ENCODE results near the gene FUBP1.

The FUBP1 gene

GRCh38 chr1:77958391-77958790, 20.5 kb downstream of the FUBP1 start:
- Histone ChIP-seq H3K4me1 (ENCODE audit: insufficient read depth, poor library complexity, severe bottlenecking) (no peaks in the 10 kb centered on the region), H3K4me3 (ENCODE audit: severe bottlenecking) (no peak overlapping the region), H3K27ac (ENCODE audit: poor library complexity, severe bottlenecking) (no peak overlapping the region), H3K9me3 (ENCODE audit: severe bottlenecking) (no peaks in the 10 kb centered on the region), H3K36me3 (ENCODE audit: low read depth) (peaks cover 100% of the 10 kb centered on the region), H3K27me3 (ENCODE audit: insufficient read depth, poor library complexity, severe bottlenecking) (no peaks in the 10 kb centered on the region)
- TF ChIP-seq CTCF (IDR thresholded peaks at IDR 0.05; ENCODE audit: poor library complexity, severe bottlenecking): no peak
- DNase-seq (ENCODE audit: low spot score): no peak
- no peak for ATAC-seq (ENCODE audit: low read depth)

- no peaks in the 10 kb centered on the region for H3K4me1 ChIP-seq (ENCODE audit: insufficient read depth, poor library complexity, severe bottlenecking)
- DNase-seq (ENCODE audit: low spot score) (no peak), ATAC-seq (ENCODE audit: low read depth) (no peak)
- TF ChIP-seq CTCF (IDR thresholded peaks at IDR 0.05; ENCODE audit: poor library complexity, severe bottlenecking): no peak
- H3K4me3 ChIP-seq (ENCODE audit: severe bottlenecking): no peak overlapping the region
- peaks cover 100% of the 10 kb centered on the region for H3K36me3 ChIP-seq (ENCODE audit: low read depth)
- no peaks in the 10 kb centered on the region for H3K27me3 ChIP-seq (ENCODE audit: insufficient read depth, poor library complexity, severe bottlenecking)
- no peaks in the 10 kb centered on the region for H3K9me3 ChIP-seq (ENCODE audit: severe bottlenecking)
- H3K27ac ChIP-seq (ENCODE audit: poor library complexity, severe bottlenecking): no peak overlapping the region
These were observed 22.4 kb downstream of the FUBP1 start for GRCh38 chr1:77956464-77956863.

GRCh38 chr1:77955709-77956108, 23.2 kb downstream of the FUBP1 start:
- ATAC-seq (ENCODE audit: low read depth) (no peak), DNase-seq (ENCODE audit: low spot score) (no peak)
- no peak overlapping the region for H3K4me3 ChIP-seq (ENCODE audit: severe bottlenecking)
- no peaks in the 10 kb centered on the region for H3K9me3 ChIP-seq (ENCODE audit: severe bottlenecking)
- no peaks in the 10 kb centered on the region for H3K27me3 ChIP-seq (ENCODE audit: insufficient read depth, poor library complexity, severe bottlenecking)
- TF ChIP-seq CTCF (IDR thresholded peaks at IDR 0.05; ENCODE audit: poor library complexity, severe bottlenecking): no peak
- no peak overlapping the region for H3K27ac ChIP-seq (ENCODE audit: poor library complexity, severe bottlenecking)
- no peaks in the 10 kb centered on the region for H3K4me1 ChIP-seq (ENCODE audit: insufficient read depth, poor library complexity, severe bottlenecking)
- H3K36me3 ChIP-seq (ENCODE audit: low read depth): peaks cover 100% of the 10 kb centered on the region

- no peaks in the 10 kb centered on the region for H3K4me1 ChIP-seq (ENCODE audit: insufficient read depth, poor library complexity, severe bottlenecking)
- H3K4me3 ChIP-seq (ENCODE audit: severe bottlenecking): no peak overlapping the region
- H3K27ac ChIP-seq (ENCODE audit: poor library complexity, severe bottlenecking): no peak overlapping the region
- H3K27me3 ChIP-seq (ENCODE audit: insufficient read depth, poor library complexity, severe bottlenecking): no peaks in the 10 kb centered on the region
- no peak for TF ChIP-seq CTCF (IDR thresholded peaks at IDR 0.05; ENCODE audit: poor library complexity, severe bottlenecking)
- no peak for DNase-seq (ENCODE audit: low spot score)
- ATAC-seq (ENCODE audit: low read depth): no peak
- no peaks in the 10 kb centered on the region for H3K9me3 ChIP-seq (ENCODE audit: severe bottlenecking)
- peaks cover 100% of the 10 kb centered on the region for H3K36me3 ChIP-seq (ENCODE audit: low read depth)
These were observed 24.4 kb downstream of the FUBP1 start for GRCh38 chr1:77954521-77954920.

- H3K36me3 ChIP-seq (ENCODE audit: low read depth): peaks cover 100% of the 10 kb centered on the region
- no peak for TF ChIP-seq CTCF (IDR thresholded peaks at IDR 0.05; ENCODE audit: poor library complexity, severe bottlenecking)
These were observed 25.0 kb downstream of the FUBP1 start for GRCh38 chr1:77953907-77954306.

More at GRCh38 chr1:77953907-77954306, 25.0 kb downstream of the FUBP1 start:
- Histone ChIP-seq H3K9me3 (ENCODE audit: severe bottlenecking) (no peaks in the 10 kb centered on the region), H3K4me3 (ENCODE audit: severe bottlenecking) (no peak overlapping the region), H3K27ac (ENCODE audit: poor library complexity, severe bottlenecking) (no peak overlapping the region), H3K4me1 (ENCODE audit: insufficient read depth, poor library complexity, severe bottlenecking) (no peaks in the 10 kb centered on the region), H3K27me3 (ENCODE audit: insufficient read depth, poor library complexity, severe bottlenecking) (no peaks in the 10 kb centered on the region)
- ATAC-seq (ENCODE audit: low read depth) (no peak), DNase-seq (ENCODE audit: low spot score) (no peak)

Measured in RWPE2 (cell line).